ENCODE data around the gene HOXD3.

Gene HOXD3

DNA sequence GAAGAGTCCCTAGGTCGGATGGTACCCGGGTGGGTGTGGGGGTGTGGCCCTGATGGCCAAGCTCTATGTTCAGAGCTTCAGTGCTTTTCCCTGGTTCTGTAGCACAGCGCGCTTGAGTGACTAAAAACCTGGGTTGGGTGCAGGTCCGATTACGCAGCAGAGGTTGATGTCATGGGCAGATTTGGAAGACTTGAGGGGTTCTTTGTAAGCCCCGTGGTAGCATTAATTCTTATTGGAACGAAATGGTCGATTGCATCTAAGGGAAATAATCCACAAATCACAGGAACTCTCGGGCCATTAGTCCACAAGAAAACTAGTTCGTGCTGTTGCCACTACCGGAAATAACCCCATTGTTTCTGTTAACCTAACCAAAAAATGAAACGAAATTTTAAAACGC, 18.6 kb upstream of the HOXD3 start:
- DNase-seq (ENCODE audit: low spot score), result no peak

GRCh38 chr2:176138923-176139660, 18.0 kb upstream of the HOXD3 start:
- no peak for DNase-seq (ENCODE audit: low spot score)

More for the DNA sequence above, 18.6 kb upstream of the HOXD3 start:
- TF ChIP-seq, protein P1, sequence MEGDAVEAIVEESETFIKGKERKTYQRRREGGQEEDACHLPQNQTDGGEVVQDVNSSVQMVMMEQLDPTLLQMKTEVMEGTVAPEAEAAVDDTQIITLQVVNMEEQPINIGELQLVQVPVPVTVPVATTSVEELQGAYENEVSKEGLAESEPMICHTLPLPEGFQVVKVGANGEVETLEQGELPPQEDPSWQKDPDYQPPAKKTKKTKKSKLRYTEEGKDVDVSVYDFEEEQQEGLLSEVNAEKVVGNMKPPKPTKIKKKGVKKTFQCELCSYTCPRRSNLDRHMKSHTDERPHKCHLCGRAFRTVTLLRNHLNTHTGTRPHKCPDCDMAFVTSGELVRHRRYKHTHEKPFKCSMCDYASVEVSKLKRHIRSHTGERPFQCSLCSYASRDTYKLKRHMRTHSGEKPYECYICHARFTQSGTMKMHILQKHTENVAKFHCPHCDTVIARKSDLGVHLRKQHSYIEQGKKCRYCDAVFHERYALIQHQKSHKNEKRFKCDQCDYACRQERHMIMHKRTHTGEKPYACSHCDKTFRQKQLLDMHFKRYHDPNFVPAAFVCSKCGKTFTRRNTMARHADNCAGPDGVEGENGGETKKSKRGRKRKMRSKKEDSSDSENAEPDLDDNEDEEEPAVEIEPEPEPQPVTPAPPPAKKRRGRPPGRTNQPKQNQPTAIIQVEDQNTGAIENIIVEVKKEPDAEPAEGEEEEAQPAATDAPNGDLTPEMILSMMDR (IDR thresholded peaks at IDR 0.05; ENCODE audit: extremely low read depth, missing control alignments), result no peak

GRCh38 chr2:176139661-176140512, 17.2 kb upstream of the HOXD3 start:
- DNase-seq (ENCODE audit: low spot score), result no peak
- TF ChIP-seq, protein P1 (IDR thresholded peaks at IDR 0.05; ENCODE audit: extremely low read depth, missing control alignments), result no peak

More at GRCh38 chr2:176138923-176139660, 18.0 kb upstream of the HOXD3 start:
- TF ChIP-seq, protein P1 (IDR thresholded peaks at IDR 0.05; ENCODE audit: extremely low read depth, missing control alignments), result no peak

DNA sequence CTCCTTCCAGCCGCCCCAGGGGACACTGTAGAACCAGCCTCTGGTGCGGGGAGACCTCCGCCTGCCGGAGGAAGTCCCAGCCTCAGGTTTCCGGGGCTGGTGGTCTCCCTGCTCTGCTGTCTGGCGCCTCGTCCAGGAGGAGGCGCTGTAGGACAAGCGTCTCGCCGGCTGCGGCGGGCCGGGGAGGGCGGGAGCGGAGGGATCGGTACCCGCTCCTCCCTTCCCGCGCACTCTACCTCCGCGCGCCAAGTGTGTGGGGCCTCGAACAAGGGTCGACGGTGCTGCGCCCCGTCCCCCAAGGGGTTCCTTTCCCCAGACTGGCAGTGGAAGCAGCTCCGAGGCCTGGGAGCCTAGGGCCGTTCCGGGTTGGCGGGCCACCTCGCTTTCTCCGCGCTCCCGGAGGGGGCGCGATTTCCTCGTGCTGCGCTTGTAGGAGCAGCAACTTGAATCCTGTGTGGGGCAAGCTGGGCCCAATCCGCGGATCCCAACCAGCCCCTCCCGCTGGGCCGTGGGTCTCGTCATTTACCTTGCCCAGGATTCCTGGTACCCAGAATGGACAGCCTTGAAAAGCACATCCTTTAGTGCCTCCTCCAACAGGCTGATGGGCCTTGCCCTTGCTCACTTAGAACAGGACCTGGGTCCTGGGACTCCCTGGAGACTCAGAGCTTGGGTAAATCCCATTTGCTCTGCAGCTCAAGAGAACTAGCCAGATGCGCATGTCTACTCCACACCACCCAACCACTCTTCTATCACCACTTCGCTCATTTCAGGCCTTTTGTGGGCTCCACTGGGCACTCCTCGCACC, 16.4 kb upstream of the HOXD3 start:
- DNase-seq (ENCODE audit: low spot score), result peak; percentile 94
- TF ChIP-seq, protein P1 (IDR thresholded peaks at IDR 0.05; ENCODE audit: extremely low read depth, missing control alignments), result peak; percentile 96

DNA sequence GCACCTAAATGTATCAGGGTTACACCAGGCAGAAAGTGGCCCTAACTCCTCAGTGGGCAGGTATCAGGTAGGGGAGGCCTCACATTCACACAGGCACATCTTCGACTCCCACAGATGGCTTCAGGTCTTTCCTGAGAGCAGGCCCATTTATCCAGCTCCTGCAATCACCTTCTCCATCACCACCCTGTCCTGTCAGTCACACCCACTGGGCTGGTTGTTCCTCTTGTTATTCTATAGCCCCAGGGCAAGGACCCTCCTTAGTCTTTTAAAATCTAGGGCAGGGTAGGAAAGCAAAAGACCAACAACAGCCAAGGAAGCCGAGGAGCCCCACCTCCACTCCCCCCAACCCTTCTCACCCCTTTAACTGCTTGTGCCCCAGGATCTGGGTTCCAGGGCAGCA, 14.8 kb upstream of the HOXD3 start:
- TF ChIP-seq, protein P1 (IDR thresholded peaks at IDR 0.05; ENCODE audit: extremely low read depth, missing control alignments), result no peak
- DNase-seq (ENCODE audit: low spot score), result no peak

GRCh38 chr2:176145085-176145969, 11.8 kb upstream of the HOXD3 start:
- DNase-seq (ENCODE audit: low spot score), result no peak
- TF ChIP-seq, protein P1 (IDR thresholded peaks at IDR 0.05; ENCODE audit: extremely low read depth, missing control alignments), result no peak

All from GM20000 (cell line).